Daoy (cell line): Measurements from ENCODE around the gene IP6K3. TPM values are rescaled to one million over a fixed set of nuclear protein-coding genes. Genes with fewer than 3 reads are reported as not detected.

Experiments
- DNase-seq: peaks from one replicate; pipeline ENCODE4 v3.0.0-alpha.2; 2015; ENCODE audit warnings: low read depth
- total RNA-seq: library from RNA; depleted of rRNA; stranded (reverse); fragments of >200 nt; shearing (Covaris generic); gene quantifications from 2 replicates; pipeline ENCODE4 v1.2.3, GENCODE V29; 2014

IP6K3 gene
- total RNA-seq, 1 experiment from 2014 or later: not detected

DNA sequence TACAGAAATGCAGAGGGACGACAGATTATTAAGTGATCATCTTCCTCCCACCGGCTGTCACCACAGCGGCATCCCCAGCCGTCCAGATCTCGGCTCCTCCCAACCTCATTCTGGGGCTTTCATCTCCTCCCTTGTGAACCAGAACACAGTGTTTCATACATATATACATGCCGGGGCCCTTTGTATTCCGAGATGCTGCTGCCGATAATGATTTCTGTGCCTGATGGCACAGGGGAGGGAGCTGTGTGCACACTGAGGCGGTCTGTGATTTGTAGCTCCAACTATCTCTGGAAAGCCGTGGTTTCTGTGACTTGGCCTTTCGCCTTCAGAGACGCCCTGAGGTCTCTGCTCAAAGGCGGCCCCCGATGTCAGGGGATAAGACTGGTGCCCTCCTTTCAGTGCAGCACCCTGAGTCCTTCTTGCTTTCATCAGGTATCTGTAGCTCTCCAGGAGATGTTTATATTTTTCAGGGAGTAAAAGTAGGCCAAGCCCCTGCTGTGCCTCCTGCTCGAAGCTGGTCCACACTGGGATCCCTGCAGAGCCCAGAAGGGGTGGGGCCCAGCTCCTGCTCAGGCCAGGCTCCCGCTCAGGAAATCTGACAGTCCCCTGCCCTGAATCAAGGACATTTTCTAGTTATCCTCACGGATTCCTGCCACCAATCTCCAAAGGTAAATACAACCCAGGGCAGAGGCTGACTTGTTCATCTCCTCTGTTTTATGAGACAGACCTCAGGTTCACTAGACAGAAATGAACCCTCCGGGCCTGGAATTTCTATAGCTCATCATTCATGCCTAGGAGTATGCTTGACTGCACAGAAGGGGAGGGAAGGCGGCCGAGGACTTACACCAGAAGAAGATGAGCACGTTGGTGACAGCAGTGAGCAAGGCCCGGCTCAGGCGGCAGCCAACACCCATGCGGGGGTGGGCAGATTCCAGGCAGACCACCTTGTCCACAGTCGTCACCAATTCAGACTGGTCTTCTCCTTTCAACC, 31.0 kb upstream of the IP6K3 start:
- DNase-seq: no peak

GRCh38 chr6:33776764-33777163, 30.1 kb upstream of the IP6K3 start:
- DNase-seq: no peak

- no peak for DNase-seq
Measured at GRCh38 chr6:33776186-33776585, 29.5 kb upstream of the IP6K3 start.

GRCh38 chr6:33774774-33775173, 28.1 kb upstream of the IP6K3 start:
- no peak for DNase-seq

GRCh38 chr6:33772902-33773472, 26.3 kb upstream of the IP6K3 start:
- no peak for DNase-seq

DNA sequence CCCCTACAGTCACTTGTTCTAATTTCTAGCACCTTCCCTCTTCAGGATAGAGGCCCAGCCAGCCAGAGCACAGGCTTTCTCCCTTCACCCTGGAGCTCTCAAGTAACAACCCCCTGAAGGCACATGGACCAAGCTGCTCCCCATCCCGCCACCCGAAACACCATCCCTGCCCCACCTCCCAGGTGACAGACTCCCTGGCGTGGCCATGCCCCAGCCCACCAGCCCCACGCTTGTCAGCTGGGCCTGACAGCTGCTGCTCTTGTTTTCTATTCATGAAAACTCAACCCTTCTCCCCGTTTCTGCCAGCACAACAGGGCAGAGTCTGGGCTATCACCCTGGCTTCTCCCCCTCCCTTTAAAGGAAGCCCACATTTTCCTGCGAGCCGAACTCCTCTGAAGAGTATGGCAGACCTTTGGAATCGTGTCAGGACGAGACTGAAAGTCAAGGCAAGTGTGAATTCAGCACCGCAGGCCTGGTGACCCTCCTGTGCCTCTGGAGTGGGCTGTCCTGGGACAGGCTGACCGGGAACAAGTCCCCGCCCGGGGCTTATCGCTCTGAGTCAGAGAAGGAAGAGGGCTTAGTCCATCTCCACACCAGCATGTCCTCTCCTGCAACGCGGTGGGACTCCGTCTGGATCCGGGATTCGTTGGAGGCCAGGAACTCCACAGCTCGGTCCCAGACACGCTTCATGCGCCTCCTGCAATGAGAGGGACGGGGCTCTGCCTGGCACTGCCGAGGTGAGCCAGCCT, 25.6 kb upstream of the IP6K3 start:
- no peak for DNase-seq

DNA sequence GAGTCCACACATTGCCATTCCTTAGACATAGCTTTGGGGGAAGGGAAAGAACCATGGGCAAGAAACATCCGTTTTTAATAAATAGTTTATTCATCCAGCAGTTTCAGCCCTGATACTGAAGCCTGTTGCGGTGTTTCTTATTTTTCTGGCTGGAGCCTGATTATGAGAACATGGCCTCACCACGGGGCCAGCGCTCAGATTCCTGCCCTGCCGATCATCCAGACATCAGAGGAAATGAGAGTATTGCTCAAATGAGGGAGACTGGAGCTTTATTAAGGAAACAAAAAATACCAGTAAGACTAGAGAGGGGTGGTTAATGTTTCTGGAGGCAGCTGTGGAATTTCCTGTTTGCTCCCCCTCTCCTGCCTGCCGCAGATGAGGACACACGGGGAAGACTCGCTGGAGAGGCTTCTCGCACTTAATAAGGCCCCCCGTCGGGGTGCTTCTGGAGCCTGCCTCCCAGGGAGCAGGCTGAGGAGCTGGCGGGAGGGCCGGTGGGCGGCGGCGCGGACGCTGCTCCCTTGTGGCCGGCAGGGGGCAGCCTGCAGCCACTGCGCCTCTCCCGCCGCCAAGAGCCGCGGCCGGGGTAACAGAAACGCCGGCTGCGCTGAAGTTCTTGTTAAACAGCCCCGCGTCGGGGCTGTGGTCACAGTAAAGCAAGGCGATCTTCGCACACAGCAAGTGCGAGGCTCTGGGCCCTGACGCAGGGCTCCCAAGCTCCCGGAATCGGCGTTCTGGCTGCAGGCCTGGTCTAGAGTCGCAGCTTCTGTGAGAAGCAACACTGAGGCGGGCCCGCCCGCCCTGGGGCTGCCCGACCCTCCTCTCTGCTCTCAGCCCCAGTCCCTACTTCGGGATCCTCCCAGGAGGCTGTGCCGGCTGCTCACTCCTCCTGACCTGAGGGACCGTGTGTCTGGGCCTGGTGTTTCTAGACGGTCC, 24.7 kb upstream of the IP6K3 start:
- DNase-seq: peak; percentile 97

DNA sequence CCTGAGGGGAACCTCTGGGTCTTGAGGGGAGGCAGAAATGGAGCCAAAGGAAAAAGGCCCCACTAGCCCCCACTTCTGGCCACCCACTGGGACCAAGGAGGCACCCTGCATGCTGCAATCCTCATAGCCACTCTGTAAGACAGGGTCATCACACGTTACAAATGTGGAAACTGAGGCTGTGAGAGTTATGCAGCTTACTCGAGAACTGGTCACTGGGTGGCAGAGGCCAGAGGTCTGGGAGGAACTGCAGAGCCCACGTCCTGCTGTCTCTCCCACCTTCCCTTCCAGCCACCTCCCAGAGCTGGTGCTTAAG, 24.1 kb upstream of the IP6K3 start:
- no peak for DNase-seq

DNA sequence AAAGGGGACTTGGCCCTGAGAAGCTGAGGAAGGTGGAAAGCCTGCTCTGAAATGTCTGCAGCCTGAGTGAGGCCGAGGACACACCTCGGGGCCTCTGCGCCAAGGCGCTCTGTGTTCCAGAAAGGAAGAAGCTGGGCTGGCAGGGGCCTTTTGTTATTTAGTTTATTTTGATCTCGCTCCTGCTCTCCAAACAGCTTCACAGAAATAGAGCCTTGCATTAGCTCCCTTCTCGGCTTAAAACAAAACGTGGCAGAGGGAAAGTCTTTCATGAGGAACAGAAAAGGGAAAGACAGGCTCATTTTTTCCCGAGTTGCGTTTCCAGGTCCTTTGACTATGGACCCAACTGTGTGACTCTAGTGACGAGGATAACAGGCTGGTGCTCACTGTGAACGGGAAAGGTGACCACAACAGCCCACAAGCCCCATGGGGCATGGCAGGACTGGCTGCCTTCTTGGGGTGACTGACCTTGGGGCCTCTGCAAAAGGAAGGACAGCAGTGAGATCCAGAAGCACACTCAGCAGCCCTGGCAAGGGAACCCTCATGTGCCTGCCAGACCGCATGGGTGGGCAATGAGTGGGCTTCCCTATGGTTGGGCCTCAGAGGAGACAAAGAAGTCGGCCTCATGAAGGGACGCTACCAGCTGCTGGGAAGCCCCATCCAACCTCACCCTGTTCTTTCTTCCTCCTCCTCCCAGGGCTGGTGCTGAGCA, 23.6 kb upstream of the IP6K3 start:
- DNase-seq: no peak

GRCh38 chr6:33769248-33769821, 22.6 kb upstream of the IP6K3 start:
- no peak for DNase-seq

DNA sequence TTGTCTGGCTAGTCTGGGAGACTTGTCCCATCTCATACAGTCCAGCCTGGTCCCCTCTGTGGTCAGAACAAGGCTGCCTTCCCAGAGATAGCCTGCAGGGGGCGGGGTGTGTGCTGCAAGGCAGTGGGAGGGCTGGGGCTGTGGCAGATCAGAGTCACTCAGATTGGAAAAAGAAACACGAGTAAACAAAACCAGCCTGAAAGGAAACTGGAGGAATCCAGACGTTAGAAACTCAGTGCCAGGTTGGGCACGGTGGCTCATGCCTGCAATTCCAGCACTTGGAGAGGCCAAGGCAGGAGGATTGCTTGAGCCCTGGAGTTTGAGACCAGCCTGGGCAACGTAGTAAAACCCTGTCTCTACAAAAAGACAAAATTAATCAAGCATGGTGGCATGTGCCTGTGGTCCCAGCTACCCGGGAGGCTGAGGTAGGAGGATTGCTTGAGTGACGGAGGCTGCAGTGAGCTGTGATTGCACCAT, 22.0 kb upstream of the IP6K3 start:
- peak; percentile 83 for DNase-seq

DNA sequence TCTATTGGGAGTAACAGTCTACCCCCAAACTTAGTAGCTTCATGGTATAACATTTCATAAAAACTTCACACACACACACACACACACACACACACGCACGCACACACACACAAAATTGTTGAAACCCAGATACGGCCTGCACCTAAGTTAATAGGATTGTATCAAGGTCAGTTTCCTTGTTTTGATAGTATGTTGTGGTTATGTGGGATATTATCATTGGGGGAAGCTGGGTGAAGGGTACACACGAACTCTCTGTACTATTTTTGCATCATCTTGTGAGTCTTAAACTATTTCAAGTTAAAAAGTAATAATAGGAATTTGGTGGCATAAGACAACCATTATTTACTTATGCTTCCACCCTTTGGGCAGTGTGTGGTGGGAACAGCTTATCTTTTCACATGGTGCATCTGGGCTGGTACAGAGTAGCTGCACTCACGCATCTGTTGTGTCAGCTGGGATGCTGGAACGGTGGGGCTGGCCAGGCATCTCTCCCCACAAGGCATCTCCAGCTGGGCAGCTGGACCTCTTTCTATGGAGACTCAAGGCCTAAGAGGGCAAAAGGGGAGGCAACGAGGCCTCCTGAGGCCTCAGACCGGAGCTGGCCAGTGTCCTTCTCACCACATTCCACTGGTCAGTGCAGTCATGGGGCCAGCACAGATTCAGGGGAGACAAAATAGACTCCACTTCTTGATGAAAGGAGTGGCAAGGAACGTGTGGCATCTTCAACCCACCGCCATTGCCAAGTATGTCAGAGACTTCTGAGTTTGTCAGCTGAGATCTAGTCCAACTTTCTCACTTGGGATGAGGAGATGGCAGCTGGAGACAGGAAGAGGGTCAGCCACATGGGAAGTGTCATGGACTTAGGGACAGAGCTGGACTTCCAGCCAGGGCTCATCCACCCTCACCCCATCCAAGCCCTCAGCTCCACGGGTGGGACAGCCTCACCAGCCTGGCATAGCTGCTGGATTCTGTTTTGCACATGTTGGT, 20.5 kb upstream of the IP6K3 start:
- no peak for DNase-seq

GRCh38 chr6:33765368-33765767, 18.7 kb upstream of the IP6K3 start:
- DNase-seq: no peak

GRCh38 chr6:33764036-33764435, 17.3 kb upstream of the IP6K3 start:
- DNase-seq: no peak

- DNase-seq: no peak
Measured at GRCh38 chr6:33763483-33763882, 16.8 kb upstream of the IP6K3 start.

- DNase-seq: no peak
Measured at GRCh38 chr6:33762713-33763112, 16.0 kb upstream of the IP6K3 start.

DNA sequence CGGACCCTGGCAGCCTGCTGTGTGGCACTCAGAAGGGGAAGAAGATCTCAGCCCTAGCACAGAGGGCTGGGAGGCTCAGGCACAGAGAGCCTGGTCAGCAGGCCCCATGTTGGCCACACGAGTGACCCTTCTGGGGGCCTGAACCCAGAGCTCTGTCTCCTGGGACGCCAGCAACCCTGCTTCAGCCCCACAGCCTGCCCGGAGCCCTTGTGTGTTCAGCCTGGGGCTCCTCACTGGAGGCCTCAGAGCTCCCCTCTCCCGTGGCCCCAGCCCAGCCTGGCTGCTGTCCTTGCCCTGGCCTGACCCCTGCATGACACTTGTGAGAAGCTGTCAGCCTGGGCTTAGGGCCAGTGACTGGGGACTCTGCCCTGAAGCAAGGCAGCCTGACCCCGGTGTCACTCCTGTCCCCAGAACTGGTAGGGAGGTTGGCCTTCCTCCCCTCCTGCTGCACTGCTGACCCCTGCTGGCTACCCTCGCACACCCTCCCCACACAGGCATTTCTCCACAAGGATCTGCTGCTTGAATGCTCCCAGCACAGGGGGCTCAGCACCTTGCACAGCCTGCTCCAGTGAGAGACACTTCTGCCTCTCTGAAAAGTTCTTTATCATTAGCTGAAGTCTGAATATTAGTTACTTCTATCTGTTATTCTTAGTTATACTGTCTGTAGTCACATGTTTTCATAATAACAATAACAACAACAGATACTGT, 15.4 kb upstream of the IP6K3 start:
- peak; percentile 65 for DNase-seq

DNA sequence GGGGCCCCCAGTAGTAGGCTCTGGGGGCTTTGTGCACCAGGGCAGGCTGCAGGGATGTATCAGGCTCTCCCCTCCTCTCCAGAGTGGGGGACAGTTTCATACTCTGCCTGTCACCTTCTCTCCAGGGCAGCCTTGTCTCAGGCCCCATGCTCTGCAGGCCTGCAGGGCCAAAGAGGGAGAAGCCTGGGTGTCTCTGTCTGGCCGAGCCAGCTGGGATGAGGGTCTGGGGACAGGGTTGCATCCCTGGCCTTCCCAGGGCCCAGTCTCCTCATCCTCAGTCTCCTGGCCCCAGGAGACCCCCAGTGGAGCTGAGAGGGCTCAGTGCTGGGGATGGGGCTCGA, 14.8 kb upstream of the IP6K3 start:
- DNase-seq: no peak
